ENCODE results near the gene IRAK2. TPM values are rescaled to one million over a fixed set of nuclear protein-coding genes. Genes with fewer than 3 reads are reported as not detected.

Gene IRAK2
- total RNA-seq, 1 experiment from 2014 or later: 5.5 TPM

- Histone ChIP-seq H3K27ac (ENCODE audit: low read length) (no peak overlapping the region), H3F3A (ENCODE audit: low read length, unreplicated experiment) (no peaks in the 10 kb centered on the region), H3K4me3 (ENCODE audit: low read length) (no peak overlapping the region), H3K4me2 (ENCODE audit: low read length) (no peak overlapping the region), H3K4me1 (ENCODE audit: insufficient read depth, low read length) (no peaks in the 10 kb centered on the region), H4K20me1 (ENCODE audit: low read length) (no peaks in the 10 kb centered on the region), H3K36me3 (ENCODE audit: low read depth, low read length) (peaks cover 8% of the 10 kb centered on the region; the same call in 1 of the 2 replicates), H3K9ac (ENCODE audit: low read length) (no peak overlapping the region), H3K79me2 (ENCODE audit: low read length) (no peaks in the 10 kb centered on the region), H3K9me2 (replicated peaks; ENCODE audit: low read length) (no peaks in the 10 kb centered on the region), H3K27me3 (ENCODE audit: low read length) (no peaks in the 10 kb centered on the region), H3K9me3 (ENCODE audit: low read length) (no peaks in the 10 kb centered on the region), H2AFZ (ENCODE audit: low read length) (no peak overlapping the region)
- DNase-seq (no peak), ATAC-seq (no peak)
- ChIA-PET CTCF (interaction anchor here (0.6 kb wide), 2 partner anchors 33 to 40 kb away, joined by 3 to 4 read pairs; no protein-coding TSS in a partner anchor), POLR2A (ENCODE audit: unreplicated experiment) (no interaction called here)
- TF ChIP-seq EZH2phosphoT487 (IDR thresholded peaks at IDR 0.05; ENCODE audit: borderline replicate concordance, low read length): no peak
- TF ChIP-seq EZH2 (IDR thresholded peaks at IDR 0.05; ENCODE audit: low read length, unreplicated experiment): no peak
- intact Hi-C loops (cut with micrococcal nuclease): no loop called here
- no TSS peak for BruUV-seq (replicated peaks)
Measured at GRCh38 chr3:10232137-10232536, 67.4 kb downstream of the IRAK2 start.

- Histone ChIP-seq H3K4me1 (ENCODE audit: insufficient read depth, low read length) (no peaks in the 10 kb centered on the region), H3K4me2 (ENCODE audit: low read length) (no peak overlapping the region), H3K27ac (ENCODE audit: low read length) (no peak overlapping the region), H4K20me1 (ENCODE audit: low read length) (no peaks in the 10 kb centered on the region), H3K9me3 (ENCODE audit: low read length) (no peaks in the 10 kb centered on the region), H3K9ac (ENCODE audit: low read length) (no peak overlapping the region), H2AFZ (ENCODE audit: low read length) (no peak overlapping the region), H3K4me3 (ENCODE audit: low read length) (no peak overlapping the region), H3K9me2 (replicated peaks; ENCODE audit: low read length) (no peaks in the 10 kb centered on the region), H3K79me2 (ENCODE audit: low read length) (no peaks in the 10 kb centered on the region), H3K36me3 (ENCODE audit: low read depth, low read length) (peaks cover 8% of the 10 kb centered on the region), H3K27me3 (ENCODE audit: low read length) (no peaks in the 10 kb centered on the region), H3F3A (ENCODE audit: low read length, unreplicated experiment) (no peaks in the 10 kb centered on the region)
- intact Hi-C loops (cut with micrococcal nuclease): no loop called here
- TF ChIP-seq CTCF (conservative IDR thresholded peaks at IDR 0.05; ENCODE audit: low read depth, low read length) (no peak), EZH2phosphoT487 (IDR thresholded peaks at IDR 0.05; ENCODE audit: borderline replicate concordance, low read length) (no peak), EZH2 (IDR thresholded peaks at IDR 0.05; ENCODE audit: low read length, unreplicated experiment) (no peak)
- BruUV-seq (replicated peaks): no TSS peak
- POLR2A ChIA-PET (ENCODE audit: unreplicated experiment): no interaction called here
- ATAC-seq (no peak), DNase-seq (no peak)
- CTCF ChIA-PET: no interaction called here
Measured at GRCh38 chr3:10233988-10234387, 69.3 kb downstream of the IRAK2 start.

- no peak overlapping the region for H3K27ac ChIP-seq (ENCODE audit: low read length)
- H3K9me3 ChIP-seq (ENCODE audit: low read length): no peaks in the 10 kb centered on the region
- H3K4me2 ChIP-seq (ENCODE audit: low read length): no peak overlapping the region
- no peaks in the 10 kb centered on the region for H4K20me1 ChIP-seq (ENCODE audit: low read length)
- H3K79me2 ChIP-seq (ENCODE audit: low read length): no peaks in the 10 kb centered on the region
- no peaks in the 10 kb centered on the region for H3K9me2 ChIP-seq (replicated peaks; ENCODE audit: low read length)
- H3K36me3 ChIP-seq (ENCODE audit: low read depth, low read length): peaks cover 8% of the 10 kb centered on the region
- ChIA-PET POLR2A (ENCODE audit: unreplicated experiment) (no interaction called here), CTCF (no interaction called here)
- H3K27me3 ChIP-seq (ENCODE audit: low read length): no peaks in the 10 kb centered on the region
- H3K4me3 ChIP-seq (ENCODE audit: low read length): no peak overlapping the region
- no TSS peak for BruUV-seq (replicated peaks)
- H3K4me1 ChIP-seq (ENCODE audit: insufficient read depth, low read length): no peaks in the 10 kb centered on the region
- no peak overlapping the region for H3K9ac ChIP-seq (ENCODE audit: low read length)
- no peaks in the 10 kb centered on the region for H3F3A ChIP-seq (ENCODE audit: low read length, unreplicated experiment)
- DNase-seq: no peak
- ATAC-seq: no peak
- no peak for TF ChIP-seq CTCF (conservative IDR thresholded peaks at IDR 0.05; ENCODE audit: low read depth, low read length)
- no peak for TF ChIP-seq EZH2 (IDR thresholded peaks at IDR 0.05; ENCODE audit: low read length, unreplicated experiment)
- TF ChIP-seq EZH2phosphoT487 (IDR thresholded peaks at IDR 0.05; ENCODE audit: borderline replicate concordance, low read length): no peak
- H2AFZ ChIP-seq (ENCODE audit: low read length): no peak overlapping the region
- intact Hi-C loops (cut with micrococcal nuclease): no loop called here
Measured at GRCh38 chr3:10234526-10235230, 70.0 kb downstream of the IRAK2 start.
